H9 (cell line): ENCODE data around the gene ONECUT3. TPM values are rescaled to one million over a fixed set of nuclear protein-coding genes. Genes with fewer than 3 reads are reported as not detected.

Experiments
- DNase-seq: peaks from one replicate; pipeline ENCODE4 v3.0.0-alpha.2; 2017
- H2AFZ ChIP-seq: one replicate; pipeline ENCODE4 v1.6.1; 2013; ENCODE audit warnings: mild to moderate bottlenecking, low read length, control low read depth, moderate library complexity
- H2AK5ac ChIP-seq: 2 replicates; pipeline ENCODE4 v1.6.1; 2013; ENCODE audit warnings: low read length, control low read depth, mixed read lengths; ENCODE audit not compliant: insufficient read length
- H2BK120ac ChIP-seq: one replicate; pipeline ENCODE4 v1.6.1; 2013; ENCODE audit warnings: low read depth, mild to moderate bottlenecking, low read length, control low read depth, inconsistent platforms; ENCODE audit not compliant: poor library complexity, severe bottlenecking
- H2BK12ac ChIP-seq: 2 replicates; pipeline ENCODE4 v1.6.1; 2013; ENCODE audit warnings: low read length, control low read depth, mixed read lengths, low read depth; ENCODE audit not compliant: insufficient read length
- H2BK15ac ChIP-seq: 2 replicates; pipeline ENCODE4 v1.6.1; 2013; ENCODE audit warnings: low read depth, low read length, control low read depth
- H2BK20ac ChIP-seq: one replicate; pipeline ENCODE4 v1.6.1; 2013; ENCODE audit warnings: low read depth, mild to moderate bottlenecking, low read length, control low read depth, inconsistent platforms; ENCODE audit not compliant: poor library complexity, severe bottlenecking
- H2BK5ac ChIP-seq: 2 replicates; pipeline ENCODE4 v1.6.1; 2013; ENCODE audit warnings: low read length, control low read depth, mixed read lengths; ENCODE audit not compliant: insufficient read length
- H3K14ac ChIP-seq: 2 replicates; pipeline ENCODE4 v1.6.1; 2013; ENCODE audit warnings: low read length, control low read depth; ENCODE audit not compliant: insufficient read depth
- H3K18ac ChIP-seq: 2 replicates; pipeline ENCODE4 v1.6.1; 2013; ENCODE audit warnings: low read depth, mild to moderate bottlenecking, mixed read lengths, low read length, control low read depth; ENCODE audit not compliant: insufficient read length
- H3K23ac ChIP-seq: 2 replicates; pipeline ENCODE4 v1.6.1; 2013; ENCODE audit warnings: low read length, control low read depth, mixed read lengths, low read depth; ENCODE audit not compliant: insufficient read length
- H3K23me2 ChIP-seq: 2 replicates; pipeline ENCODE4 v1.6.1; 2013; ENCODE audit warnings: low read depth, mild to moderate bottlenecking, mixed read lengths, low read length, control low read depth; ENCODE audit not compliant: insufficient read length, poor library complexity, severe bottlenecking
- H3K27ac ChIP-seq: 2 replicates; pipeline ENCODE4 v1.5.1; 2013; ENCODE audit warnings: low read length, control low read depth, mixed read lengths, low read depth; ENCODE audit not compliant: insufficient read length
- H3K27me3 ChIP-seq: 2 replicates; pipeline ENCODE4 v1.6.1; 2013; ENCODE audit warnings: low read length, control low read depth, inconsistent platforms; ENCODE audit not compliant: insufficient read depth
- H3K4ac ChIP-seq: 2 replicates; pipeline ENCODE4 v1.6.1; 2013; ENCODE audit warnings: low read depth, mild to moderate bottlenecking, control low read depth, inconsistent platforms, low read length, moderate library complexity
- H3K4me1 ChIP-seq: 2 replicates; pipeline ENCODE4 v1.6.1; 2013; ENCODE audit warnings: low read length, control low read depth, inconsistent platforms; ENCODE audit not compliant: insufficient read depth
- H3K4me2 ChIP-seq: 2 replicates; pipeline ENCODE4 v1.6.1; 2013; ENCODE audit warnings: low read length, control low read depth, mixed read lengths; ENCODE audit not compliant: insufficient read length, insufficient read depth
- H3K56ac ChIP-seq: 2 replicates; pipeline ENCODE4 v1.6.1; 2013; ENCODE audit warnings: low read depth, mild to moderate bottlenecking, mixed read lengths, low read length, control low read depth; ENCODE audit not compliant: insufficient read length
- H3K79me1 ChIP-seq: 2 replicates; pipeline ENCODE4 v1.6.1; 2013; ENCODE audit warnings: low read depth, mild to moderate bottlenecking, moderate library complexity, low read length, control low read depth, inconsistent platforms; ENCODE audit not compliant: insufficient read depth, poor library complexity, severe bottlenecking
- H3K79me2 ChIP-seq: 2 replicates; pipeline ENCODE4 v1.6.1; 2013; ENCODE audit warnings: low read length, control low read depth, inconsistent platforms; ENCODE audit not compliant: insufficient read depth
- H3K9ac ChIP-seq: 2 replicates; pipeline ENCODE4 v1.6.1; 2013; ENCODE audit warnings: low read length, control low read depth, mixed read lengths; ENCODE audit not compliant: insufficient read length; ENCODE audit errors: extremely low read depth
- H3K9me3 ChIP-seq: one replicate; pipeline ENCODE4 v1.6.1; 2013; ENCODE audit warnings: low read depth, low read length, inconsistent platforms; ENCODE audit not compliant: control insufficient read depth
- H3T11ph ChIP-seq: one replicate; pipeline ENCODE4 v1.6.1; 2013; ENCODE audit warnings: mild to moderate bottlenecking, low read length, control low read depth, inconsistent platforms
- H4K20me1 ChIP-seq: one replicate; pipeline ENCODE4 v1.6.1; 2013; ENCODE audit not compliant: control insufficient read depth, insufficient read length, insufficient read depth
- H4K5ac ChIP-seq: 2 replicates; pipeline ENCODE4 v1.6.1; 2013; ENCODE audit warnings: low read depth, mild to moderate bottlenecking, mixed read lengths, low read length, control low read depth; ENCODE audit not compliant: insufficient read length
- H4K8ac ChIP-seq: replicated peaks from 2 replicates; pipeline ENCODE4 v1.6.1; 2013; ENCODE audit warnings: low read length, control low read depth, mixed read lengths, low read depth; ENCODE audit not compliant: insufficient read length
- H4K91ac ChIP-seq: 2 replicates; pipeline ENCODE4 v1.6.1; 2013; ENCODE audit warnings: low read depth, mild to moderate bottlenecking, moderate library complexity, mixed read lengths, low read length, control low read depth; ENCODE audit not compliant: insufficient read length
- H3K27ac Mint-ChIP-seq, 3 experiments: 2 replicates in 2 of 3; 3 replicates in 1 of 3; pipeline ENCODE4 v1.8.0; 2020 to 2021; ENCODE audit warnings: mixed read lengths in 3 of 3, mild to moderate bottlenecking in 1 of 3, moderate library complexity in 1 of 3
- H3K27me3 Mint-ChIP-seq: 2 replicates; pipeline ENCODE4 v1.8.0; 2021; ENCODE audit warnings: low read depth, mild to moderate bottlenecking, moderate library complexity, mixed read lengths
- H3K36me3 Mint-ChIP-seq, 3 experiments: 2 replicates in 2 of 3; 3 replicates in 1 of 3; pipeline ENCODE4 v1.8.0; 2020 to 2021; ENCODE audit warnings: low read depth in 3 of 3, mixed read lengths in 3 of 3; ENCODE audit not compliant: insufficient read depth in 1 of 3
- H3K4me1 Mint-ChIP-seq, 2 experiments: 2 replicates each; pipeline ENCODE4 v1.8.0; 2020; ENCODE audit warnings: mixed read lengths in 2 of 2
- H3K4me3 Mint-ChIP-seq, 2 experiments: 2 replicates in 1 of 2; 3 replicates in 1 of 2; pipeline ENCODE4 v1.8.0; 2020 to 2021; ENCODE audit warnings: mild to moderate bottlenecking in 2 of 2, mixed read lengths in 2 of 2, moderate library complexity in 1 of 2
- H3K9me3 Mint-ChIP-seq, 2 experiments: 2 replicates in 1 of 2; 3 replicates in 1 of 2; pipeline ENCODE4 v1.8.0; 2020; ENCODE audit warnings: mild to moderate bottlenecking in 2 of 2, mixed read lengths in 2 of 2, moderate library complexity in 1 of 2
- WGBS: extraction: QIAGEN DNeasy Blood & Tissue Kit; methylation state at CpG from one replicate; pipeline ENCODE4 v1.1.7; 2013; ENCODE audit warnings: missing lambda C conversion rate, low lambda C conversion rate, mixed read lengths; ENCODE audit not compliant: insufficient read length; ENCODE audit errors: extremely low coverage; 5-methylcytosine and 5-hydroxymethylcytosine counted together
- total RNA-seq: library from RNA; stranded (reverse); gene quantifications from 2 replicates; pipeline ENCODE4 v1.2.1, GENCODE V29; 2021
- TF ChIP-seq, protein P1 (sequence below): fragments of 200-600 bp; sonication (generic); conservative IDR thresholded peaks from 3 replicates; pipeline ENCODE4 v1.8.0; 2021; ENCODE audit warnings: antibody characterized with exemption, mild to moderate bottlenecking

The ONECUT3 gene
- total RNA-seq, 1 experiment from 2014 or later = 0.04 TPM

- Histone ChIP-seq H3K27ac (no peak overlapping the region), H3K23me2 (peaks cover 3% of the 10 kb centered on the region), H2BK5ac (no peak overlapping the region), H3K4ac (no peak overlapping the region), H4K20me1 (no peaks in the 10 kb centered on the region), H3K9ac (no peak overlapping the region), H3K56ac (no peak overlapping the region), H2BK15ac (no peak overlapping the region), H2BK120ac (no peak overlapping the region), H3K9me3 (no peaks in the 10 kb centered on the region), H3K27me3 (no peaks in the 10 kb centered on the region), H4K8ac (no peak overlapping the region), H3K79me1 (no peaks in the 10 kb centered on the region), H3K4me2 (no peak overlapping the region), H2BK12ac (no peak overlapping the region), H3K23ac (no peak overlapping the region), H3T11ph (no peak overlapping the region), H2AFZ (no peak overlapping the region), H3K4me1 (no peaks in the 10 kb centered on the region), H3K79me2 (no peaks in the 10 kb centered on the region), H2BK20ac (no peak overlapping the region), H4K91ac (no peak overlapping the region), H3K14ac (no peak overlapping the region; the same call in 1 of the 2 replicates), H2AK5ac (no peak overlapping the region), H4K5ac (no peak overlapping the region), H3K18ac (no peak overlapping the region)
- no peaks in the 10 kb centered on the region for H3K36me3 Mint-ChIP-seq
- WGBS = no CpG with 5 or more reads among the region's 28 CpGs
- no peak overlapping the region for H3K27ac Mint-ChIP-seq
- peaks cover 97% of the 10 kb centered on the region for H3K27me3 Mint-ChIP-seq
- TF ChIP-seq, protein P1, sequence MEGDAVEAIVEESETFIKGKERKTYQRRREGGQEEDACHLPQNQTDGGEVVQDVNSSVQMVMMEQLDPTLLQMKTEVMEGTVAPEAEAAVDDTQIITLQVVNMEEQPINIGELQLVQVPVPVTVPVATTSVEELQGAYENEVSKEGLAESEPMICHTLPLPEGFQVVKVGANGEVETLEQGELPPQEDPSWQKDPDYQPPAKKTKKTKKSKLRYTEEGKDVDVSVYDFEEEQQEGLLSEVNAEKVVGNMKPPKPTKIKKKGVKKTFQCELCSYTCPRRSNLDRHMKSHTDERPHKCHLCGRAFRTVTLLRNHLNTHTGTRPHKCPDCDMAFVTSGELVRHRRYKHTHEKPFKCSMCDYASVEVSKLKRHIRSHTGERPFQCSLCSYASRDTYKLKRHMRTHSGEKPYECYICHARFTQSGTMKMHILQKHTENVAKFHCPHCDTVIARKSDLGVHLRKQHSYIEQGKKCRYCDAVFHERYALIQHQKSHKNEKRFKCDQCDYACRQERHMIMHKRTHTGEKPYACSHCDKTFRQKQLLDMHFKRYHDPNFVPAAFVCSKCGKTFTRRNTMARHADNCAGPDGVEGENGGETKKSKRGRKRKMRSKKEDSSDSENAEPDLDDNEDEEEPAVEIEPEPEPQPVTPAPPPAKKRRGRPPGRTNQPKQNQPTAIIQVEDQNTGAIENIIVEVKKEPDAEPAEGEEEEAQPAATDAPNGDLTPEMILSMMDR = no peak
- no peak overlapping the region; a peak in 1 of 5 replicates for H3K4me3 Mint-ChIP-seq
- peak; percentile 30 for DNase-seq
- peaks cover 0 to 10% of the 10 kb centered on the region in 2 experiments; a peak in 2 of 4 replicates for H3K4me1 Mint-ChIP-seq
- no peaks in the 10 kb centered on the region; a peak in 1 of 5 replicates for H3K9me3 Mint-ChIP-seq
Measured at GRCh38 chr19:1734321-1734966, 18.9 kb upstream of the ONECUT3 start.
